Measurements from ENCODE around the gene ABCF2.

The ABCF2 gene

DNA sequence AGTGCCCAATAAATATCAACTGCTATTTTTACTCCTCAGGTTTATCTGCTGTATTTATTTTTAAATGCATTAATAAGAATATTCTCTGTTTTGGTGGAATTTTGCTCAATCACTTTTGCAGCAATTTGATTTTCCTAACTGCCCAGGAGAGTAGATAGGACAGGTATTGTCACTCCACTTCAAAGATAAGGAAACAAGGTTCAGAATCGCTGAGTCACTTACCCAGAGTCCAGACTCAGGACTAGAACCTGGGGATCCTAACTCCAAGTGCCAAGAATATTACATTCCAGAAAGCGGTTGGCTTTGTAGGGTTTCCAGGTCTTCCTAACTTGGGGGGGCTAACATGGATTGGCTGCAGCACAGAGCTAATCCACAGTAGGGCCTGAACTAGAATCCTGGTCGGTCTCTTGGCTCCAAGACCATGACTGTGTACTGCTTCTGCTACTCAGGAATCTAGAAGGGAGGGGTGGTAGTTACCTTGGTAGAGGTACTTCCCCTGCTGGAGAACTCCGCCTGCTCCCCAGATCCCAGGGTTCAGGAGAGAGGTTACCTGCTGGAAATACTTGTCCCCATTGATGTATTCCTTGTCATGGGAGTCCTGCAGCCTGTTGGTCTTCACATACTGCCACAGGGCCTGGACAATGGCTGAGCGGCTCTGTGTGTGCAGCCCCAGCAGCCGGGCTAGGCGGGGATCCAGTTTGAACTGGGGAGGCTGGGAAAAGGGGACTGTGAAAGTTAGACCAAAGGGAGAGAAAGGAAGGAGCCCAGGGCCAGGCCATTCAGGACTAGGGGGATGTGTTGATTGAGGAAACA, 14.1 kb upstream of the ABCF2 start:
- no peak for DNase-seq

DNA sequence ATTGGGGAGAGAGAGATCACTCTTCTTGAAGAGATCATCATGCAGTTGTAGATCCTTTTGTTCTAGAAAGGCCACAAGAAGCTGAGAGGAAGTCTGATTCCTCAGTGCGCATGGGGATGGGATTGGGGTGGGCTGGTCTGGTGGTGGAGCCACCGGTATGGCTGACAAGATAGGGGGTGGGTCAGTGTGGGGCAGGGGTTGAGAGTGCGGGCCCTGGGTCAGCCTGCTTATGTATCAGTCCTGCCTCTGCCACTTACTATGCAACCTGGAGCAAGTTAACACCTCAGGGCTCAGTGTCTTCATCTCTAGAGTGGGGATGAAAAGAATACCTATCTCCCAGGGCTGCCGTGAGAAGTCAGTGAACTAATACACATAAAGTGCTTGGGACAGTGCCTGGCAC, 13.5 kb upstream of the ABCF2 start:
- no peak for DNase-seq

DNA sequence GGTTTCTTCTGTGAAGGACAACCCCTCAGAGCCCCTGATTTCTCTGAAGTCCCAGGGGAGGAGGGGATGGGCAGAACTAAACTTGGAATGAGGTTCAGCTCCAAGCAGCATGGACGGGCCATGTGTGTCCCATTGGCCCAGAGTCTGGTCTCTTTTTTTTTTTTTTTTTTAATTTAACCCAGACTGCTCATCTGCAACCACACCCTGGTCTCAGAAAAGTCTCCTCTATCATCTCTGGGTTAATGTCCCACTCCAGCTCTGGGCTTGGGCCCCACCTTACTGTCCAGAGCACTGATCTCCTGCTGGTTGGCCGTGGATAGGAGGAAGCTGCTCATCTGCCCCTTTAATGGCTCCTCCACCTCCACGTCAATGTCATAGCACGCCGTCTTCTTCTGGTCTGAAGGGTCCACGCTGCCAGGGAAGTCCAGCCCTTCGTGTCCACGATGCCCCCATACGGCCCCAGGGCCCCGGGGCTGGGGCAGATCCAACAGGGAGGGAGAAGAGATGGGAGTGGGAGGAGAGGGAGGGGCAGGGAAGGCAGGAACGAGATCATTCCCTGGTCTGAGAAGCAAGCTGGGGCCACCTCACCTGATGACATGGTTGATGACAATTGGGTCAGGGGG, 12.9 kb upstream of the ABCF2 start:
- DNase-seq = no peak

DNA sequence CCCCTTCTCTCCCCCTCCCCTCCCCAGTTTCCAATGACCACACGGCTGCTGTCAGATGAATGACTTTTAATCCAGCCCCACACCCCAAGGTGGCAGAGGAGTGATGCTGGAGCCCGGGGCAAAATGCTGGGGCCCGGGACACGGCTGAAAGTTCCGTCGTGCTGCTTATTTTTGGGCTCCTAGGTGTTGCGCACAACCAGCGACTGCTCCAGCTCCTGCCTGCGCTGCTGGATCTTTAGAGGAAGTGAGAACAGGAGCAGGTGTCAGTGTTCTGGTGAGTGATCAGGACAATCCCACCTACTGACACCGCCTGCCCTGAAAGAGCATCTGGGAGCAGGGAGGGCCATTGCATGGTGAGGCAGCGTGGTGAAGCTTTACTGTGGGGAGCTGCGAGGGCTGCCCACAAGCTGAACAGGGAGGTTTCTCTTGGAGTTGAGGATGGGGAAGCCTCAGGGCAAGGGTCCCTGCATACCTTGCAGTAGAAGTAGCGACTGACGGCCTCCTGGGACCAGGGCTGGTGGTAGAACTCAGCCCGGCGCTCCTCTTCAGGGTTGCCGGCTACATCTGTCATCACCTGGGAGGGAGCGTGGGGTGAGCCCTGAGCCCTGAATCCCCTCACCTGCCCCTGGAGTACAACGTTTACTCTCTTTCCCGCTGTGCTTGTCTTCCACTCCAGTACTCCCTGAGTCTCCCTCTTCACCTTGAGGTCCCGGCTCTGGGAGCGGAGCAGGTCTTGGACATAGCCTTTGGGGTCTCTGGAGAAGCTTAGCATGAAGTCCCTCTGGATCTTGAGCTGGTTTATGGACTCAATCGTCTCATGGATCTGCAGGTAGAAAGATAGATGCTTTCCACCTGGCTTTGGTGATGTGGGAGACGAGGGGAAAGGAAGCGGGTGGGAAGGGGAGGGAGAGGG, 12.2 kb upstream of the ABCF2 start:
- no peak for DNase-seq

DNA sequence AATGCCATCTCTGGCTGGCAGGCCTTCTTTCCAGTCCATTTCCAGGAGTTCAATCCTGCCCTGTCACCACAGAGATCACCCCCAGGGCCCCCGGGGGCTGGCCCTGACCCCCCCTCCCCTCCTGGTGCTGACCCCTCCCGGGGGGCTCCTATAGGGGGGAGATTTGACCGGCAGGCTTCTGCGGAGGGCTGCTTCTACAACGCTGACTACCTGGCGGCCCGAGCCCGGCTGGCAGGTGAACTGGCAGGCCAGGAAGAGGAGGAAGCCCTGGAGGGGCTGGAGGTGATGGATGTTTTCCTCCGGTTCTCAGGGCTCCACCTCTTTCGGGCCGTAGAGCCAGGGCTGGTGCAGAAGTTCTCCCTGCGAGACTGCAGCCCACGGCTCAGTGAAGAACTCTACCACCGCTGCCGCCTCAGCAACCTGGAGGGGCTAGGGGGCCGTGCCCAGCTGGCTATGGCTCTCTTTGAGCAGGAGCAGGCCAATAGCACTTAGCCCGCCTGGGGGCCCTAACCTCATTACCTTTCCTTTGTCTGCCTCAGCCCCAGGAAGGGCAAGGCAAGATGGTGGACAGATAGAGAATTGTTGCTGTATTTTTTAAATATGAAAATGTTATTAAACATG, 11.3 kb upstream of the ABCF2 start:
- no peak for DNase-seq

DNA sequence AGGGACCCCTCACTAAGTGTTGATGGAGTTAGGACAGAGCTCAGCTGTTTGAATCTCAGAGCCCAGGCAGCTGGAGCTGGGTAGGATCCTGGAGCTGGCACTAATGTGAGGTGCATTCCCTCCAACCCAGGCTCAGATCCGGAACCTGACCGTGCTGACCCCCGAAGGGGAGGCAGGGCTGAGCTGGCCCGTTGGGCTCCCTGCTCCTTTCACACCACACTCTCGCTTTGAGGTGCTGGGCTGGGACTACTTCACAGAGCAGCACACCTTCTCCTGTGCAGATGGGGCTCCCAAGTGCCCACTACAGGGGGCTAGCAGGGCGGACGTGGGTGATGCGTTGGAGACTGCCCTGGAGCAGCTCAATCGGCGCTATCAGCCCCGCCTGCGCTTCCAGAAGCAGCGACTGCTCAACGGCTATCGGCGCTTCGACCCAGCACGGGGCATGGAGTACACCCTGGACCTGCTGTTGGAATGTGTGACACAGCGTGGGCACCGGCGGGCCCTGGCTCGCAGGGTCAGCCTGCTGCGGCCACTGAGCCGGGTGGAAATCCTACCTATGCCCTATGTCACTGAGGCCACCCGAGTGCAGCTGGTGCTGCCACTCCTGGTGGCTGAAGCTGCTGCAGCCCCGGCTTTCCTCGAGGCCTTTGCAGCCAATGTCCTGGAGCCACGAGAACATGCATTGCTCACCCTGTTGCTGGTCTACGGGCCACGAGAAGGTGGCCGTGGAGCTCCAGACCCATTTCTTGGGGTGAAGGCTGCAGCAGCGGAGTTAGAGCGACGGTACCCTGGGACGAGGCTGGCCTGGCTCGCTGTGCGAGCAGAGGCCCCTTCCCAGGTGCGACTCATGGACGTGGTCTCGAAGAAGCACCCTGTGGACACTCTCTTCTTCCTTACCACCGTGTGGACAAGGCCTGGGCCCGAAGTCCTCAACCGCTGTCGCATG, 10.5 kb upstream of the ABCF2 start:
- no peak for DNase-seq

DNA sequence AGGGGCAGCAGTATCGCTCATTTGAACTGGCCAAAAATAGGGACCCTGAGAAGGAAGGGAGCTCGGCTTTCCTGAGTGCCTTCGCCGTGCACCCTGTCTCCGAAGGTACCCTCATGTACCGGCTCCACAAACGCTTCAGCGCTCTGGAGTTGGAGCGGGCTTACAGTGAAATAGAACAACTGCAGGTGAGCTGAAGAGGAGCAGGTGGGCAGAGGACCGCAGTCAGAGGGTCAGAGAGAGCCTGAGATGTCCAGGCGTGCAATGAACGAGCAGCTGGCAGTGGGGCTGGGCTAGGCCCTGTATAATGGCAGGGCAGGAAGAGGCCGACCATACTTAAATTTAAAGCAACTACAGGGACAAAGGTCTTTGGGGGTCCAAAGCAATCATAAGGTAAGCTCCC, 9.4 kb upstream of the ABCF2 start:
- DNase-seq = no peak

DNA sequence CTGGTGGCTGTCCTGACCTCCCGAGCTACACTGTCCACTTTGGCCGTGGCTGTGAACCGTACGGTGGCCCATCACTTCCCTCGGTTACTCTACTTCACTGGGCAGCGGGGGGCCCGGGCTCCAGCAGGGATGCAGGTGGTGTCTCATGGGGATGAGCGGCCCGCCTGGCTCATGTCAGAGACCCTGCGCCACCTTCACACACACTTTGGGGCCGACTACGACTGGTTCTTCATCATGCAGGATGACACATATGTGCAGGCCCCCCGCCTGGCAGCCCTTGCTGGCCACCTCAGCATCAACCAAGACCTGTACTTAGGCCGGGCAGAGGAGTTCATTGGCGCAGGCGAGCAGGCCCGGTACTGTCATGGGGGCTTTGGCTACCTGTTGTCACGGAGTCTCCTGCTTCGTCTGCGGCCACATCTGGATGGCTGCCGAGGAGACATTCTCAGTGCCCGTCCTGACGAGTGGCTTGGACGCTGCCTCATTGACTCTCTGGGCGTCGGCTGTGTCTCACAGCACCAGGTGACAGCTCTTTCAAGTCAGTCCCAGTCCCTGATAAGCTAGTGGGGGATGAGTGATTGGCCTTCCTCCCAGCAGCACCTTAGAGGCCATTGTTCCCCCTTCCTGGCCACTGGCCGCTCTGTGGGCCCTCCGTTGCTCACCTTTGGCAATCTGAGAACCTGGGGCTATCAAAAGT, 8.2 kb upstream of the ABCF2 start:
- DNase-seq = no peak

DNA sequence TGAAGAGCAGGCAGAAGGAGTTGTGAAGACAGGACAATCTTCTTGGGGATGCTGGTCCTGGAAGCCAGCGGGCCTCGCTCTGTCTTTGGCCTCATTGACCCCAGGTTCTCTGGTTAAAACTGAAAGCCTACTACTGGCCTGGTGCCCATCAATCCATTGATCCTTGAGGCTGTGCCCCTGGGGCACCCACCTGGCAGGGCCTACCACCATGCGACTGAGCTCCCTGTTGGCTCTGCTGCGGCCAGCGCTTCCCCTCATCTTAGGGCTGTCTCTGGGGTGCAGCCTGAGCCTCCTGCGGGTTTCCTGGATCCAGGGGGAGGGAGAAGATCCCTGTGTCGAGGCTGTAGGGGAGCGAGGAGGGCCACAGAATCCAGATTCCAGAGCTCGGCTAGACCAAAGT, 6.8 kb upstream of the ABCF2 start:
- DNase-seq = no peak

DNA sequence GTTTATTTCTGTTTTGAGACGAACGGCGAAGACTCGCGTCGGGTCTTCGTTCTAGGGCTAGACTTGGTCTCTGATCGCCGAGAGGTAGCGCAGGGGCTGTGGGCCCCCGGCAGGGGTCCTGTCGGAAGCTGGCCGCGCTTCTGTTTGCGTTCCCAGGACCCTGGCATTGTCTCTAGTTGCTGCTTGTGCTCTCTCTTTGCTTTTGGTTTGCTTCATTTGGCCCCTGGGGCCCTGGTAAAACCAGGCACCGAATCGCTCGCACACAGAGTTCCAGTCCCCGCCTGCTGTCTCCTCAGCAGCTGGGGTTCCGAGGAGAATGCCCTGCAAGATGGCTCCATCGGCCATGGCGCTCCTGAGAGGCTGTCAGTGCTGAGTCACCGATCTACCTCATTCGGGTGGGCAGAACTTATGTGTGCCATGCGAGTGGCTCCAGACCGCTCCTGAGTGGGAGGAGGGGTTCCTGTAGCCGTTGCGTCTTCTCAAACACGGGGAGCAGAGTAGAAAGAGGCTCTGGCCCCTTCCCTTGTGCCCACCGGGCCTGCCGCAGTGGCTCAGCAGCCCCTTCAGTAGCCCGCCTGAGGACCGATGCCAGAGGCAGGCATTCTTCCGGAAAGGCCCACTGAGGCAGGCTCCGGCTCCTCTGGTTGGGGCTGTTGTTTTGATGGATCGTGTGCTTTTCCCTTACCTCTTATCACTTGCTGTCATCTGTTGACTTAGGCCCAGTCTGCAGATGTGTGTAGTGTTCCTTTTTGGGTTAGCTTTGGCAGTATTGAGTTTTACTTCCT, 6.1 kb upstream of the ABCF2 start:
- peak; percentile 86 for DNase-seq

DNA sequence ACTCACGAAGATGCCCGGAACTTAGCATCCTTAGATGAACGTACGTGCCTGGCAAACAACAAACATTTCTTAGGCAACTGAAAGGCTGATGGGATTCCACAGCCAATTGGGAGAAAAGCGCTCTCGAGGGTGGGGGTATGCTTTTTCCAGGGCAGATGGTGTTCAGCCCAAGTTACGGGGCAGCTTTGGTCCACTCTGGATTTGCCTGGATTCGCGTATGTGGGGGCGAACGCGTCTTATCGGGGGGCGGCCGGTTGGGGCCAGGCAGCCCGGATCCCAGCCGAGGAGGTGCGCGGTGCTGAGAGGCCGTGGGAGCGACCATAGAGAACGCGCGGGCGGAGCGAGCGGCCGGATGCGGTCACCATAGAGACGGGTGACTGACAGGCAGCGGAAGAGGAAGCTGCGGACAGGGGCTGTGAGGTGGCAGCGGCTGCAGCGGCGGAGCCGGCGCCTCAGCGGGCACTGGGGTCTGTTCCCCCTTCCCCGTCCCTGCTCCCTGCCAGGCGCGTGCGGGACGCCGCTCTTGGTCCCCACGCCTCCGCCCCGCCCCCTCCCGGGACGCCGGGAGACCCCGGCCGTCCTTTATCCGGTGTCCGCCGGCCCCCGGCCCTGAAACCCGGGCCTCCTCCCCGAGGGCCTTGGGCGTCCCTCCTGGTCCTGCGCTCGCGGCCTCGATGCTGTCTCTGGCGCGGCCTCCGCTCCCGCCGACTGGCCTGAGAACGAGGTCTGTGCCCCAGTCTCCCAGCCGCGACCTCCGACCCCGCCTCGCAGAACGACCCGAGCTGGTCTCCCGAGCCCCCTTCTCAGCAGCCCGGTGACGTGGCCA, 5.3 kb upstream of the ABCF2 start, which contains the start of gene CHPF2:
Gene CHPF2 (plus strand): TSS at position 393 of the 826 bp plus-strand sequence. CDS start 1,529 bp downstream, outside the sequence.
- DNase-seq = peak; percentile 94

DNA sequence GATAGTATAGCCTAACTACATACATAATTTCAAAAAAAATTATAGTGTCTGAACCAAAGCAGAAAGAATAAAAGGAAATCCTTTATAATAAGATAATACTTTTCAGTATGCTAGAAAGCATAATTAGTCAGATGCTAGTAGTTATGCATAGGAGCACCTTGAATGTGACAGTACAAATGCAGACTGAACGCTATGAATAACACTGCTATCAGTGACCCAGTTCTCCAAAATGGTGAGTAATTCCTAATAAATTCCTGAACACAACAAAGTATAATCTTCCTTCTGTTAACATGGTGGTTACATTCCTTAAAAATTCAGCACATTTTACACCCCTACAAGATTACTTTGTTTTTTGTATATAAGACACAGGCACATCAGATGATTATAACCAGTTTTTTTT, 4.1 kb upstream of the ABCF2 start:
- no peak for DNase-seq

DNA sequence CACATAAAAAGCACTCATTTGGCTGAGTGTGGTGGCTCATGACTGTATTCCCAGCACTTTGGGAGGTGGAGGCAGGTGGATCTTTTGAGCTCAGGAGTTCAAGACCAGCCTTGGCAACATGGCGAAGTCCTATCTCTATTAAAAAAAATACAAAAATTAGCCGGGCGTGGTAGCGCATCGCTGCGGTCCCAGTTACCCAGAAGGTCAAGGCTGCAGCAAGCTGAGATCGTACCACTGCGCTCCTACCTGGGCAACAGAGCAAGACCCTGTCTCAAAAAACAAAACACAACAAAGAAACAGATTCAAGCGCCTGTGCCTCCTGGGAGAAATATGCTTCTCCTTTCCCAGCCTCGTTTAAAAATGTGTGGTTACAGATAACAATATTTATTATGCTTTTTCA, 2.2 kb upstream of the ABCF2 start:
- DNase-seq = no peak

DNA sequence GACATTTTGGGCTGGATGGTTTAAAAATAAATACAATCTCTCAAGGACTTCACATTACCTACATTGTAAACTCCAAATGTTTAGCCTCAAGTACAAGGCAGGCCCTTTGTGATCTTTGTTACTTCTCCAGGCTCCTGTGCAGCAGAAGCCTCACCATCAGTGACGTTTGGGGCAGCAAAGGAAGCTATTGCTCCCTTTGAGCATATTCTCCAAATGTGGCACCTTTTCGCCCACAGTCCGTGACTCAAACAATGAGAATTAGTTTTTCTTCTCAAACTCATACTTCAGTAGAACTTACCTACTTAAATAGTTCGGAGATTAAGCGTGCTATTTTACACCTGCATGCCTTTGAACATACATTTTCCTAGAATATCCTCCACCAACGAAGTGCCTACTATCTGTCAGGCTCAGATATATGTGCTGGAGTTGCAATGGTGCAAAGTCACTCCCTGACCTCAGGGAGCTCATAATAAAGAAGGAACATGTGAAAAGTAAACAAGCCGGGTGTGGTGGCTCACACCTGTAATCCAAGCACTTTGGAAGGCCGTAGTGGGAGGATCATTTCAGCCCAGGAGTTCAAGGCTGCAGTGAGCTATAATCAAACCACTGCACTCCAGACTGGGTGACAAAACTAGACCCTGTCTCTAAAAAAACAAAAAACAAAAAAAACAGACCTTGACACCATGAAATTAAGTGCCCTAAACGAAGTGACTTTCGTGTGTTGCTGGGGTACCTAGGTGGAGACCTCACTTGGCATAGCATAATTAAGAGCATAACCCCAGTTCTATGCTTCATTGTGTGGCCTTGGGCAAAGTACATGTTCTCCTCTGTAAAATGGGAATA, 1.2 kb upstream of the ABCF2 start:
- no peak for DNase-seq

DNA sequence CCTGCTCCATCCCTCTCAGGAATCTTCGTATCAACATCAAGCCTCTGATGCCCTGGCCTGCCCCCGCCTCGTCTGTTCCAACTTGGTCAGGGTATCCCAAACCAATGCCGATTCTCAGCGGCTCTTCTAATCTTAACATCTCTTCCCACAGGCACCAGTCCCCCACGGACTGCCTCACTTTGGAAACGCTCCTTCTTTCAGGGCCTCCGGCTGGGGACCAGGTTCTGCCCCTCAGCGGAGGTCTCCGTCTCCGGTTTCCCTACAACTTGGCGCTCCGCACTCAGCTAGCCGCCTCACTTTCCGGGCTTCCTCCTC, 488 bp downstream of the ABCF2 start:
- DNase-seq = no peak

DNA sequence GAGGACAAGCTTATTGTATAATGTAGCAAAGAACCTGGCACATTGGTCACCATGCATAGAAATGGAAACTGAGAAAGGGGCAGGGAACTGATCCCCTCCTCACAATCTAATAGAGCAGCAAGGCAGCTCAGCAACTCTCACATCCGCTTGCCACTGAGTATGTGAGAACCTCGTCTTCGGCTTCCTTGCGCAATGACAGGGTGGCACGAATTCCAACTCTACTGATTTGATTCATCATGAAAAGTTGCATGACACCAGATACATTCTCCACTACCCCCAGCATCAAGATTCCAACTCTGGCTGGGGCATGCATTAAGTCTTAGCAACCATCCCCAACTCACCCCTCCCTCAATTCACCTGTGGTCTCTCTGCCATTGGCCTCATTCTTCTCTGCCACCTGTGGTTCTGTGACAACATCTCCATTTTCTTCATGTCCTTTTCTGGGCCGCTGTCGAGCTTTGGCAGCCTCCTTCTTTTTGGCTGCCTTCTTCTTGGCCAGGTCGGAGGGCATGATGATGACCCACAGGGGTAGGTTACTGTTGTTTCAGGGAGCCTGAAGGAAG, 976 bp downstream of the ABCF2 start:
- no peak for DNase-seq

DNA sequence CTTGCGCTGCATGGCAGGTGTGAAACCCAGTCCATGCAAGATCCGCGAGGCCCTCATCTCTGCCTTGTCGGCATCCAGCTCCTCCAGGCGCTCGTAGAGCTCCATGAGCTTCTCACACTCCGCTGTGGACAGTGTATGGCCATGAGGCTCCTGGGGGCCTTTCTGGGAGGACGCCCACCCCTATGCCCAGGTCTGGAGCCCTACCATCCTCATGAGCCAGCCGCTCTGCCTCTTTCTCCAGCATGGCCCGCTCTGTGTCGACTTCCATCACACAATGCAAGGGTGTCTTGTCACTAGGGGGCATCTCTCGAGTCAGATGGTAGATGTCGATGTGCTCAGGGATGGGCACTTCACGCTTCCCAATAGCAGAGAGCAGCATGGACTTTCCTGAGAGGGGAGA, 3.3 kb downstream of the ABCF2 start:
- DNase-seq = no peak

DNA sequence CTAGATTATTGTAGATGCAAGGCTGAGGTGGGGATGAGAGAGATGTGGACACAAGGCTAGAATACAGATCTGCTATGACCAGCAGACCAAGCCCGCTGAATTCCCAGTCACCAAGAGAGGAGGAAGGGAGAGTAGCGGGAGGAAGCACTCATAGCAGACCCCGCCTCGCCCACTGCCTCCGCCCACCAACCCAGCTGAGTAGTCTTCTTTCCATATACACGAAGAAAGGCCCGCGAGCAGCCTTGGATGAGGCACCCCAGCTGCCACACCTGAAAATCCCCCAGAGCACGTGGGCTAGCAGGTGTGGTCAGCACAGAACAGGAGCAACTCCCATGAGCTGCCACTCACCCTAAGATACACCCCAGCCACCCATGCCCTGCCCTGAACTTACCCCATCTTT, 8.8 kb downstream of the ABCF2 start:
- no peak for DNase-seq
